Measurements from ENCODE around the gene KCNH2. TPM values are rescaled to one million over a fixed set of nuclear protein-coding genes. Genes with fewer than 3 reads are reported as not detected.
"Not testable (repeated sequence)": the region's sequence is repeated elsewhere in the genome, so short reads cannot be mapped to it uniquely, and the experiment has no call there.

The KCNH2 gene, protein sequence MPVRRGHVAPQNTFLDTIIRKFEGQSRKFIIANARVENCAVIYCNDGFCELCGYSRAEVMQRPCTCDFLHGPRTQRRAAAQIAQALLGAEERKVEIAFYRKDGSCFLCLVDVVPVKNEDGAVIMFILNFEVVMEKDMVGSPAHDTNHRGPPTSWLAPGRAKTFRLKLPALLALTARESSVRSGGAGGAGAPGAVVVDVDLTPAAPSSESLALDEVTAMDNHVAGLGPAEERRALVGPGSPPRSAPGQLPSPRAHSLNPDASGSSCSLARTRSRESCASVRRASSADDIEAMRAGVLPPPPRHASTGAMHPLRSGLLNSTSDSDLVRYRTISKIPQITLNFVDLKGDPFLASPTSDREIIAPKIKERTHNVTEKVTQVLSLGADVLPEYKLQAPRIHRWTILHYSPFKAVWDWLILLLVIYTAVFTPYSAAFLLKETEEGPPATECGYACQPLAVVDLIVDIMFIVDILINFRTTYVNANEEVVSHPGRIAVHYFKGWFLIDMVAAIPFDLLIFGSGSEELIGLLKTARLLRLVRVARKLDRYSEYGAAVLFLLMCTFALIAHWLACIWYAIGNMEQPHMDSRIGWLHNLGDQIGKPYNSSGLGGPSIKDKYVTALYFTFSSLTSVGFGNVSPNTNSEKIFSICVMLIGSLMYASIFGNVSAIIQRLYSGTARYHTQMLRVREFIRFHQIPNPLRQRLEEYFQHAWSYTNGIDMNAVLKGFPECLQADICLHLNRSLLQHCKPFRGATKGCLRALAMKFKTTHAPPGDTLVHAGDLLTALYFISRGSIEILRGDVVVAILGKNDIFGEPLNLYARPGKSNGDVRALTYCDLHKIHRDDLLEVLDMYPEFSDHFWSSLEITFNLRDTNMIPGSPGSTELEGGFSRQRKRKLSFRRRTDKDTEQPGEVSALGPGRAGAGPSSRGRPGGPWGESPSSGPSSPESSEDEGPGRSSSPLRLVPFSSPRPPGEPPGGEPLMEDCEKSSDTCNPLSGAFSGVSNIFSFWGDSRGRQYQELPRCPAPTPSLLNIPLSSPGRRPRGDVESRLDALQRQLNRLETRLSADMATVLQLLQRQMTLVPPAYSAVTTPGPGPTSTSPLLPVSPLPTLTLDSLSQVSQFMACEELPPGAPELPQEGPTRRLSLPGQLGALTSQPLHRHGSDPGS
- 0.84 and 1.6 TPM in 2 replicates for total RNA-seq (2014; rRNA removed)
- Bru-seq, nascent RNA: percentile 25 among the genes with signal in this experiment
- percentile 23 among the genes with signal in this experiment for BruChase-seq, experiment 1, labeled RNA remaining after a 6-hour chase
- BruChase-seq, experiment 2, labeled RNA remaining after a 2-hour chase: percentile 21 among the genes with signal in this experiment
- long read RNA-seq, partial matches to known transcripts: 1 of 2 reads
- long read RNA-seq, other reads (novel, unspliced or antisense): 0 of 2 reads

GRCh38 chr7:150978126-150978789, at the start of gene KCNH2:
TSS of gene KCNH2 (minus strand) at chr7:150978321. CDS start at chr7:150977913, 408 bp downstream.
- POLR2A ChIA-PET (ENCODE audit: unreplicated experiment): no interaction called here
- BruUV-seq (replicated peaks): no TSS peak

GRCh38 chr7:151027728-151028130, 49.6 kb upstream of the KCNH2 start:
- Histone ChIP-seq H3K9ac (ENCODE audit: low read length) (peak overlapping the region; percentile 61), H3K4me1 (ENCODE audit: insufficient read depth, low read length) (peaks cover 44% of the 10 kb centered on the region), H3K27ac (ENCODE audit: low read length) (peak overlapping the region; percentile 61), H3K4me3 (ENCODE audit: low read length) (peak overlapping the region; percentile 75), H3K79me2 (ENCODE audit: low read length) (peaks cover 24% of the 10 kb centered on the region), H2AFZ (ENCODE audit: low read length) (peak overlapping the region; percentile 62), H3K4me2 (ENCODE audit: low read length) (peak overlapping the region; percentile 88)
- H3K9me2 ChIP-seq (replicated peaks; ENCODE audit: low read length); DNase-seq; H3K36me3 ChIP-seq (ENCODE audit: low read depth, low read length); H3K9me3 ChIP-seq (ENCODE audit: low read length); H4K20me1 ChIP-seq (ENCODE audit: low read length); H3F3A ChIP-seq (ENCODE audit: low read length, unreplicated experiment); H3K27me3 ChIP-seq (ENCODE audit: low read length); ATAC-seq: not testable (repeated sequence)
- ChIA-PET CTCF (interaction anchor here (0.6 to 1.5 kb wide), 4 partner anchors 16 to 83 kb away, joined by 3 to 12 read pairs (median 4); no protein-coding TSS in a partner anchor), POLR2A (ENCODE audit: unreplicated experiment) (interaction anchor here (0.6 to 0.7 kb wide), 3 partner anchors 24 to 129 kb away, joined by 3 to 5 read pairs (median 4); no protein-coding TSS in a partner anchor)
- intact Hi-C loops (cut with micrococcal nuclease): loop anchor here (1.0 kb wide), 3 partner anchors 31 to 84 kb away; partner anchors contain the start of gene FASTK
- TSS peak; percentile 96 for BruUV-seq (replicated peaks)

More at GRCh38 chr7:150978126-150978789, at the start of gene KCNH2:
- H3K36me3 ChIP-seq (ENCODE audit: low read depth, low read length): no peaks in the 10 kb centered on the region
- ATAC-seq: no peak
- no peak within 1 kb of the TSS for H2AFZ ChIP-seq (ENCODE audit: low read length)
- no peaks in the 10 kb centered on the region for H3K9me2 ChIP-seq (replicated peaks; ENCODE audit: low read length)
- H3K9ac ChIP-seq (ENCODE audit: low read length): no peak within 1 kb of the TSS
- no peak for DNase-seq
- no peaks in the 10 kb centered on the region for H3F3A ChIP-seq (ENCODE audit: low read length, unreplicated experiment)
- peaks cover 33% of the 10 kb centered on the region for H3K27me3 ChIP-seq (ENCODE audit: low read length)
- H4K20me1 ChIP-seq (ENCODE audit: low read length): no peaks in the 10 kb centered on the region
- peak within 1 kb of the TSS; percentile 69 for H3K4me2 ChIP-seq (ENCODE audit: low read length)
- no peaks in the 10 kb centered on the region; the same call in 1 of the 2 replicates for H3K4me1 ChIP-seq (ENCODE audit: insufficient read depth, low read length)
- no peaks in the 10 kb centered on the region for H3K79me2 ChIP-seq (ENCODE audit: low read length)
- CTCF ChIA-PET: no interaction called here
- no peaks in the 10 kb centered on the region for H3K9me3 ChIP-seq (ENCODE audit: low read length)
- no peak within 1 kb of the TSS for H3K27ac ChIP-seq (ENCODE audit: low read length)
- 0 out of 2 replicates have a peak, but pooled peaks have one; percentile 27 for TF ChIP-seq EZH2phosphoT487 (IDR thresholded peaks at IDR 0.05; ENCODE audit: borderline replicate concordance, low read length)
- no peak for TF ChIP-seq EZH2 (IDR thresholded peaks at IDR 0.05; ENCODE audit: low read length, unreplicated experiment)
- TF ChIP-seq, protein P1, sequence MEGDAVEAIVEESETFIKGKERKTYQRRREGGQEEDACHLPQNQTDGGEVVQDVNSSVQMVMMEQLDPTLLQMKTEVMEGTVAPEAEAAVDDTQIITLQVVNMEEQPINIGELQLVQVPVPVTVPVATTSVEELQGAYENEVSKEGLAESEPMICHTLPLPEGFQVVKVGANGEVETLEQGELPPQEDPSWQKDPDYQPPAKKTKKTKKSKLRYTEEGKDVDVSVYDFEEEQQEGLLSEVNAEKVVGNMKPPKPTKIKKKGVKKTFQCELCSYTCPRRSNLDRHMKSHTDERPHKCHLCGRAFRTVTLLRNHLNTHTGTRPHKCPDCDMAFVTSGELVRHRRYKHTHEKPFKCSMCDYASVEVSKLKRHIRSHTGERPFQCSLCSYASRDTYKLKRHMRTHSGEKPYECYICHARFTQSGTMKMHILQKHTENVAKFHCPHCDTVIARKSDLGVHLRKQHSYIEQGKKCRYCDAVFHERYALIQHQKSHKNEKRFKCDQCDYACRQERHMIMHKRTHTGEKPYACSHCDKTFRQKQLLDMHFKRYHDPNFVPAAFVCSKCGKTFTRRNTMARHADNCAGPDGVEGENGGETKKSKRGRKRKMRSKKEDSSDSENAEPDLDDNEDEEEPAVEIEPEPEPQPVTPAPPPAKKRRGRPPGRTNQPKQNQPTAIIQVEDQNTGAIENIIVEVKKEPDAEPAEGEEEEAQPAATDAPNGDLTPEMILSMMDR (conservative IDR thresholded peaks at IDR 0.05; ENCODE audit: low read depth, low read length): no peak
- H3K4me3 ChIP-seq (ENCODE audit: low read length): peak within 1 kb of the TSS; percentile 47
- intact Hi-C loops (cut with micrococcal nuclease): loop anchor here (10.0 kb wide), 1 partner anchor 137 kb away; no protein-coding TSS in a partner anchor

DNA sequence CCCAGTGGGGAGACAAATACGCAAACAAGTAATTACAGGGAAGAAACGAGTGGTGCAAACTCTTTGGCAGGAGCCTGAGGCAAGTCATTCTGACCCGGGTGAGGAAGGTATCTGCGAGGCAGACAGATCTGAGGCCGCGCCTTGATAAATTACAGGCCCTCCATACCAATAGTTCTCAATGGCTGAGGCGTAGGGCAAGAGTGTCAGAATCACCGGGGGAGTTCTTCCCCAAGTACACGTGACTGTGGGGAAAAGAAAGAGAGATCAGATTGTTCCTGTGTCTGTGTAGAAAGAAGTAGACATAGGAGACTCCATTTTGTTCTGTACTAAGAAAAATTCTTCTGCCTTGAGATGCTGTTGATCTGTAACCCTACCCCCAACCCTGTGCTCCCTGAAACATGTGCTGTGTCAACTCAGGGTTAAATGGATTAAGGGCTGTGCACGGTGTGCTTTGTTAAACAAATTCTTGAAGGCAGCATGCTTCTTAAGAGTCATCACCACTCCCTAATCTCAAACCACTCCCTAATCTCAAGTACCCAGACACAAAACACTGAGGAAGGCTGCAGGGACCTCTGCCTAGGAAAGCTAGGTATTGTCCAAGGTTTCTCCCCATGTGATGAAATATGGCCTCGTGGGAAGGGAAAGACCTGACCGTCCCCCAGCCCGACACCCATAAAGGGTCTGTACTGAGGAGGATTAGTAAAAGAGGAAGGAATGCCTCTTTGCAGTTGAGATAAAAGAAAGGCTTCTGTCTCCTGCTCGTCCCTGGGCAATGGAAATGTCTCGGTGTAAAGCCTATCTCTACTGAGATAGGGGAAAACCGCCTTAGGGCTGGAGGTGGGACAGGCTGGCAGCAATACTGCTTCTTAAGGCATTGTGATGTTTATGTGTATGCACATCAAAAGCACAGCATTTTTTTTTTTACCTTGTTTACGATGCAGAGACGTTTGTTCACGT, 48.9 kb upstream of the KCNH2 start:
- H3K9ac ChIP-seq (ENCODE audit: low read length): peak overlapping the region; percentile 61
- intact Hi-C loops (cut with micrococcal nuclease); H3K9me3 ChIP-seq (ENCODE audit: low read length); H4K20me1 ChIP-seq (ENCODE audit: low read length); POLR2A ChIA-PET (ENCODE audit: unreplicated experiment); H3K27me3 ChIP-seq (ENCODE audit: low read length); ATAC-seq; H3K36me3 ChIP-seq (ENCODE audit: low read depth, low read length); H3F3A ChIP-seq (ENCODE audit: low read length, unreplicated experiment); H3K9me2 ChIP-seq (replicated peaks; ENCODE audit: low read length); BruUV-seq (replicated peaks): not testable (repeated sequence)
- peak overlapping the region; percentile 62; the same call in 1 of the 2 replicates for H2AFZ ChIP-seq (ENCODE audit: low read length)
- CTCF ChIA-PET: interaction anchor here (1.5 kb wide), 1 partner anchor 84 kb away, joined by 12 read pairs; no protein-coding TSS in a partner anchor
- H3K27ac ChIP-seq (ENCODE audit: low read length): peak overlapping the region; percentile 61
- H3K4me2 ChIP-seq (ENCODE audit: low read length): peak overlapping the region; percentile 88
- peaks cover 44% of the 10 kb centered on the region for H3K4me1 ChIP-seq (ENCODE audit: insufficient read depth, low read length)
- DNase-seq: peak; percentile 42
- peak overlapping the region; percentile 75 for H3K4me3 ChIP-seq (ENCODE audit: low read length)
- H3K79me2 ChIP-seq (ENCODE audit: low read length): peaks cover 24% of the 10 kb centered on the region
